H9 (cell line): Measurements from ENCODE around the gene HSD17B7. TPM values are rescaled to one million over a fixed set of nuclear protein-coding genes. Genes with fewer than 3 reads are reported as not detected.

Experiments used
- DNase-seq: peaks from one replicate; pipeline ENCODE4 v3.0.0-alpha.2; 2017
- H2AFZ ChIP-seq: one replicate; pipeline ENCODE4 v1.6.1; 2013; ENCODE audit warnings: mild to moderate bottlenecking, low read length, control low read depth, moderate library complexity
- H2AK5ac ChIP-seq: 2 replicates; pipeline ENCODE4 v1.6.1; 2013; ENCODE audit warnings: low read length, control low read depth, mixed read lengths; ENCODE audit not compliant: insufficient read length
- H2BK120ac ChIP-seq: one replicate; pipeline ENCODE4 v1.6.1; 2013; ENCODE audit warnings: low read depth, mild to moderate bottlenecking, low read length, control low read depth, inconsistent platforms; ENCODE audit not compliant: poor library complexity, severe bottlenecking
- H2BK12ac ChIP-seq: 2 replicates; pipeline ENCODE4 v1.6.1; 2013; ENCODE audit warnings: low read length, control low read depth, mixed read lengths, low read depth; ENCODE audit not compliant: insufficient read length
- H2BK15ac ChIP-seq: 2 replicates; pipeline ENCODE4 v1.6.1; 2013; ENCODE audit warnings: low read depth, low read length, control low read depth
- H2BK20ac ChIP-seq: one replicate; pipeline ENCODE4 v1.6.1; 2013; ENCODE audit warnings: low read depth, mild to moderate bottlenecking, low read length, control low read depth, inconsistent platforms; ENCODE audit not compliant: poor library complexity, severe bottlenecking
- H2BK5ac ChIP-seq: 2 replicates; pipeline ENCODE4 v1.6.1; 2013; ENCODE audit warnings: low read length, control low read depth, mixed read lengths; ENCODE audit not compliant: insufficient read length
- H3K14ac ChIP-seq: 2 replicates; pipeline ENCODE4 v1.6.1; 2013; ENCODE audit warnings: low read length, control low read depth; ENCODE audit not compliant: insufficient read depth
- H3K18ac ChIP-seq: 2 replicates; pipeline ENCODE4 v1.6.1; 2013; ENCODE audit warnings: low read depth, mild to moderate bottlenecking, mixed read lengths, low read length, control low read depth; ENCODE audit not compliant: insufficient read length
- H3K23ac ChIP-seq: 2 replicates; pipeline ENCODE4 v1.6.1; 2013; ENCODE audit warnings: low read length, control low read depth, mixed read lengths, low read depth; ENCODE audit not compliant: insufficient read length
- H3K23me2 ChIP-seq: 2 replicates; pipeline ENCODE4 v1.6.1; 2013; ENCODE audit warnings: low read depth, mild to moderate bottlenecking, mixed read lengths, low read length, control low read depth; ENCODE audit not compliant: insufficient read length, poor library complexity, severe bottlenecking
- H3K27ac ChIP-seq: 2 replicates; pipeline ENCODE4 v1.5.1; 2013; ENCODE audit warnings: low read length, control low read depth, mixed read lengths, low read depth; ENCODE audit not compliant: insufficient read length
- H3K27me3 ChIP-seq: 2 replicates; pipeline ENCODE4 v1.6.1; 2013; ENCODE audit warnings: low read length, control low read depth, inconsistent platforms; ENCODE audit not compliant: insufficient read depth
- H3K4ac ChIP-seq: 2 replicates; pipeline ENCODE4 v1.6.1; 2013; ENCODE audit warnings: low read depth, mild to moderate bottlenecking, control low read depth, inconsistent platforms, low read length, moderate library complexity
- H3K4me1 ChIP-seq: 2 replicates; pipeline ENCODE4 v1.6.1; 2013; ENCODE audit warnings: low read length, control low read depth, inconsistent platforms; ENCODE audit not compliant: insufficient read depth
- H3K4me2 ChIP-seq: 2 replicates; pipeline ENCODE4 v1.6.1; 2013; ENCODE audit warnings: low read length, control low read depth, mixed read lengths; ENCODE audit not compliant: insufficient read length, insufficient read depth
- H3K56ac ChIP-seq: 2 replicates; pipeline ENCODE4 v1.6.1; 2013; ENCODE audit warnings: low read depth, mild to moderate bottlenecking, mixed read lengths, low read length, control low read depth; ENCODE audit not compliant: insufficient read length
- H3K79me1 ChIP-seq: 2 replicates; pipeline ENCODE4 v1.6.1; 2013; ENCODE audit warnings: low read depth, mild to moderate bottlenecking, moderate library complexity, low read length, control low read depth, inconsistent platforms; ENCODE audit not compliant: insufficient read depth, poor library complexity, severe bottlenecking
- H3K79me2 ChIP-seq: 2 replicates; pipeline ENCODE4 v1.6.1; 2013; ENCODE audit warnings: low read length, control low read depth, inconsistent platforms; ENCODE audit not compliant: insufficient read depth
- H3K9ac ChIP-seq: 2 replicates; pipeline ENCODE4 v1.6.1; 2013; ENCODE audit warnings: low read length, control low read depth, mixed read lengths; ENCODE audit not compliant: insufficient read length; ENCODE audit errors: extremely low read depth
- H3K9me3 ChIP-seq: one replicate; pipeline ENCODE4 v1.6.1; 2013; ENCODE audit warnings: low read depth, low read length, inconsistent platforms; ENCODE audit not compliant: control insufficient read depth
- H3T11ph ChIP-seq: one replicate; pipeline ENCODE4 v1.6.1; 2013; ENCODE audit warnings: mild to moderate bottlenecking, low read length, control low read depth, inconsistent platforms
- H4K20me1 ChIP-seq: one replicate; pipeline ENCODE4 v1.6.1; 2013; ENCODE audit not compliant: control insufficient read depth, insufficient read length, insufficient read depth
- H4K5ac ChIP-seq: 2 replicates; pipeline ENCODE4 v1.6.1; 2013; ENCODE audit warnings: low read depth, mild to moderate bottlenecking, mixed read lengths, low read length, control low read depth; ENCODE audit not compliant: insufficient read length
- H4K8ac ChIP-seq: replicated peaks from 2 replicates; pipeline ENCODE4 v1.6.1; 2013; ENCODE audit warnings: low read length, control low read depth, mixed read lengths, low read depth; ENCODE audit not compliant: insufficient read length
- H4K91ac ChIP-seq: 2 replicates; pipeline ENCODE4 v1.6.1; 2013; ENCODE audit warnings: low read depth, mild to moderate bottlenecking, moderate library complexity, mixed read lengths, low read length, control low read depth; ENCODE audit not compliant: insufficient read length
- H3K27ac Mint-ChIP-seq, 3 experiments: 2 replicates in 2 of 3; 3 replicates in 1 of 3; pipeline ENCODE4 v1.8.0; 2020 to 2021; ENCODE audit warnings: mixed read lengths in 3 of 3, mild to moderate bottlenecking in 1 of 3, moderate library complexity in 1 of 3
- H3K27me3 Mint-ChIP-seq: 2 replicates; pipeline ENCODE4 v1.8.0; 2021; ENCODE audit warnings: low read depth, mild to moderate bottlenecking, moderate library complexity, mixed read lengths
- H3K36me3 Mint-ChIP-seq, 3 experiments: 2 replicates in 2 of 3; 3 replicates in 1 of 3; pipeline ENCODE4 v1.8.0; 2020 to 2021; ENCODE audit warnings: low read depth in 3 of 3, mixed read lengths in 3 of 3; ENCODE audit not compliant: insufficient read depth in 1 of 3
- H3K4me1 Mint-ChIP-seq, 2 experiments: 2 replicates each; pipeline ENCODE4 v1.8.0; 2020; ENCODE audit warnings: mixed read lengths in 2 of 2
- H3K4me3 Mint-ChIP-seq, 2 experiments: 2 replicates in 1 of 2; 3 replicates in 1 of 2; pipeline ENCODE4 v1.8.0; 2020 to 2021; ENCODE audit warnings: mild to moderate bottlenecking in 2 of 2, mixed read lengths in 2 of 2, moderate library complexity in 1 of 2
- H3K9me3 Mint-ChIP-seq, 2 experiments: 2 replicates in 1 of 2; 3 replicates in 1 of 2; pipeline ENCODE4 v1.8.0; 2020; ENCODE audit warnings: mild to moderate bottlenecking in 2 of 2, mixed read lengths in 2 of 2, moderate library complexity in 1 of 2
- WGBS: extraction: QIAGEN DNeasy Blood & Tissue Kit; methylation state at CpG from one replicate; pipeline ENCODE4 v1.1.7; 2013; ENCODE audit warnings: missing lambda C conversion rate, low lambda C conversion rate, mixed read lengths; ENCODE audit not compliant: insufficient read length; ENCODE audit errors: extremely low coverage; 5-methylcytosine and 5-hydroxymethylcytosine counted together
- total RNA-seq: library from RNA; stranded (reverse); gene quantifications from 2 replicates; pipeline ENCODE4 v1.2.1, GENCODE V29; 2021
- TF ChIP-seq, protein P1 (sequence below): fragments of 200-600 bp; sonication (generic); conservative IDR thresholded peaks from 3 replicates; pipeline ENCODE4 v1.8.0; 2021; ENCODE audit warnings: antibody characterized with exemption, mild to moderate bottlenecking

Gene HSD17B7
- total RNA-seq, 1 experiment from 2014 or later = 26.2 TPM

DNA sequence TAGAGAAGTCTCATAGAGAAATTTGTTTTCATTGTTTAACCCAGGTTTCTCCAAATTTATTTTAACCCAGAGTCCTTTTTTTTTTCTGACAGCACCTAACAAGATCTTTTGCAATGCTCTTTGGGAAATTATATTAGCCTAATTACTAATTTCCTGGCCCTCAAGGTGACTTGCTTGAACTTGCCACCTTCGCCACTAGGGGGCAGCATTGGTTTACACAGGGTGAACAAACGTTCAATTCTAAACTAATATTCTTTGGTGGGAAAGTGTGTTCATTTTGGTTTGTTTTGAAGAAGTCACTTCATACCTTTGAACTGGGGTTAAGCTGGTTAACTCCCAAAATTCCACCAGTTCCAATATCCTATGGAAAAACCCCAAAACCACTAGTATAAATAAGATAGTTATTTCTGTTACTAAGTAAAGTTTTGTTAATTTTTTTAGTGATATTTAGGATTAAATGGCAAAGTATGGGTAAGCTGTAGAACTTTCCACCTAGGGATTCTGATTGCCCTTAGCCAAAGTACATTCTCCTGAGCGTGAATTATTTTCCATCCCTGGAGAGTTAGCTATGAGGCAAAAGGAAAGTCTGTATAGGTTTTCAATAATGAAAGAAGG, 57.4 kb downstream of the HSD17B7 start:
- no peak overlapping the region for H3K18ac ChIP-seq
- no peak overlapping the region for H2BK15ac ChIP-seq
- Mint-ChIP-seq H3K27ac (no peak overlapping the region), H3K36me3 (no peaks in the 10 kb centered on the region), H3K4me1 (peaks cover 0 to 5% of the 10 kb centered on the region in 2 experiments; a peak in 2 of 4 replicates), H3K4me3 (no peak overlapping the region), H3K27me3 (no peaks in the 10 kb centered on the region), H3K9me3 (no peaks in the 10 kb centered on the region)
- H3K27me3 ChIP-seq = no peaks in the 10 kb centered on the region
- no peak overlapping the region for H4K5ac ChIP-seq
- H3K56ac ChIP-seq = no peak overlapping the region
- no peak overlapping the region for H3K23ac ChIP-seq
- H4K91ac ChIP-seq = no peak overlapping the region
- H3K14ac ChIP-seq = no peak overlapping the region
- WGBS = no CpG with 5 or more reads among the region's 3 CpGs
- H4K20me1 ChIP-seq = no peaks in the 10 kb centered on the region
- TF ChIP-seq, protein P1, sequence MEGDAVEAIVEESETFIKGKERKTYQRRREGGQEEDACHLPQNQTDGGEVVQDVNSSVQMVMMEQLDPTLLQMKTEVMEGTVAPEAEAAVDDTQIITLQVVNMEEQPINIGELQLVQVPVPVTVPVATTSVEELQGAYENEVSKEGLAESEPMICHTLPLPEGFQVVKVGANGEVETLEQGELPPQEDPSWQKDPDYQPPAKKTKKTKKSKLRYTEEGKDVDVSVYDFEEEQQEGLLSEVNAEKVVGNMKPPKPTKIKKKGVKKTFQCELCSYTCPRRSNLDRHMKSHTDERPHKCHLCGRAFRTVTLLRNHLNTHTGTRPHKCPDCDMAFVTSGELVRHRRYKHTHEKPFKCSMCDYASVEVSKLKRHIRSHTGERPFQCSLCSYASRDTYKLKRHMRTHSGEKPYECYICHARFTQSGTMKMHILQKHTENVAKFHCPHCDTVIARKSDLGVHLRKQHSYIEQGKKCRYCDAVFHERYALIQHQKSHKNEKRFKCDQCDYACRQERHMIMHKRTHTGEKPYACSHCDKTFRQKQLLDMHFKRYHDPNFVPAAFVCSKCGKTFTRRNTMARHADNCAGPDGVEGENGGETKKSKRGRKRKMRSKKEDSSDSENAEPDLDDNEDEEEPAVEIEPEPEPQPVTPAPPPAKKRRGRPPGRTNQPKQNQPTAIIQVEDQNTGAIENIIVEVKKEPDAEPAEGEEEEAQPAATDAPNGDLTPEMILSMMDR = peak; percentile 92
- H3K4ac ChIP-seq = no peak overlapping the region
- no peak overlapping the region for H3K27ac ChIP-seq
- H3K79me1 ChIP-seq = no peaks in the 10 kb centered on the region
- no peak overlapping the region for H2BK5ac ChIP-seq
- H3K4me2 ChIP-seq = no peak overlapping the region
- H2AFZ ChIP-seq = no peak overlapping the region
- no peak overlapping the region for H3K9ac ChIP-seq
- no peaks in the 10 kb centered on the region for H3K4me1 ChIP-seq
- H2BK20ac ChIP-seq = no peak overlapping the region
- H2BK120ac ChIP-seq = no peak overlapping the region
- H2BK12ac ChIP-seq = no peak overlapping the region
- peak; percentile 66 for DNase-seq
- no peak overlapping the region for H4K8ac ChIP-seq
- no peak overlapping the region for H2AK5ac ChIP-seq
- no peaks in the 10 kb centered on the region for H3K9me3 ChIP-seq
- H3T11ph ChIP-seq = no peak overlapping the region
- no peaks in the 10 kb centered on the region for H3K23me2 ChIP-seq
- no peaks in the 10 kb centered on the region for H3K79me2 ChIP-seq
